ENCODE results near the gene OOSP4B.

The OOSP4B gene

DNA sequence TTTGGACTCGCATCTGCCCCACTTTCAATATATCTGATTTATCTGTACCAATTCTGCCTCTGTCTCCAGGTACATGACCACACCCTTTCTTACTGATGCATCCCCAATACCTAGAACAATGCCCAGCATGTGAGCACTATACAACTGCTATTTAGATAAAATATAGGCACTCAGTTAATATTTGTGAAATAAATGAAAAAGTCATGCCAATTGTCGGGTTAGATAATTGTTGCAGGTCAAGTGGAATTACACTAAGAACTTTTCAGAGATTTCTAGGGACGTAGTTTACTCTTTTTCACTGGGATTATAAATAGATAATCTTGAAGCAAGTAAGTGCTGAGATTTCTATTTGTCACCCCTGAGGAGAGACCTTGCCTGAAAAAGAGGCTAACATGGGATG lies 32.6 kb upstream of the OOSP4B start:
- no peaks in the 10 kb centered on the region for H3K9me2 ChIP-seq (replicated peaks; ENCODE audit: insufficient read depth, low read length)
- H3F3A ChIP-seq (ENCODE audit: insufficient read depth, low read length): no peaks in the 10 kb centered on the region
- no peaks in the 10 kb centered on the region for H3K9me3 ChIP-seq (replicated peaks; ENCODE audit: insufficient read depth, low read length)
- no peak overlapping the region for H3K4me2 ChIP-seq (ENCODE audit: low read depth, low read length)
- H4K20me1 ChIP-seq (ENCODE audit: insufficient read depth, low read length): no peaks in the 10 kb centered on the region
- no peak overlapping the region for H3K4me3 ChIP-seq (ENCODE audit: low read length)
- H3K27ac ChIP-seq (ENCODE audit: low read length): no peak overlapping the region
- H3K79me2 ChIP-seq (ENCODE audit: low read length): no peaks in the 10 kb centered on the region
- H2AFZ ChIP-seq (ENCODE audit: low read length): no peak overlapping the region
- no peaks in the 10 kb centered on the region for H3K36me3 ChIP-seq (replicated peaks; ENCODE audit: insufficient read depth, low read length)
- no peak overlapping the region for H3K9ac ChIP-seq (ENCODE audit: low read length)
- no peak for DNase-seq
- no peaks in the 10 kb centered on the region for H3K4me1 ChIP-seq (ENCODE audit: low read length)
- H3K27me3 ChIP-seq (replicated peaks; ENCODE audit: insufficient read depth, low read length): no peaks in the 10 kb centered on the region
- no peak for TF ChIP-seq EZH2 (optimal IDR thresholded peaks at IDR 0.05; ENCODE audit: low read depth, low read length)
- TF ChIP-seq EZH2phosphoT487 (IDR thresholded peaks at IDR 0.05; ENCODE audit: low read length): no peak
- TF ChIP-seq, protein P1, sequence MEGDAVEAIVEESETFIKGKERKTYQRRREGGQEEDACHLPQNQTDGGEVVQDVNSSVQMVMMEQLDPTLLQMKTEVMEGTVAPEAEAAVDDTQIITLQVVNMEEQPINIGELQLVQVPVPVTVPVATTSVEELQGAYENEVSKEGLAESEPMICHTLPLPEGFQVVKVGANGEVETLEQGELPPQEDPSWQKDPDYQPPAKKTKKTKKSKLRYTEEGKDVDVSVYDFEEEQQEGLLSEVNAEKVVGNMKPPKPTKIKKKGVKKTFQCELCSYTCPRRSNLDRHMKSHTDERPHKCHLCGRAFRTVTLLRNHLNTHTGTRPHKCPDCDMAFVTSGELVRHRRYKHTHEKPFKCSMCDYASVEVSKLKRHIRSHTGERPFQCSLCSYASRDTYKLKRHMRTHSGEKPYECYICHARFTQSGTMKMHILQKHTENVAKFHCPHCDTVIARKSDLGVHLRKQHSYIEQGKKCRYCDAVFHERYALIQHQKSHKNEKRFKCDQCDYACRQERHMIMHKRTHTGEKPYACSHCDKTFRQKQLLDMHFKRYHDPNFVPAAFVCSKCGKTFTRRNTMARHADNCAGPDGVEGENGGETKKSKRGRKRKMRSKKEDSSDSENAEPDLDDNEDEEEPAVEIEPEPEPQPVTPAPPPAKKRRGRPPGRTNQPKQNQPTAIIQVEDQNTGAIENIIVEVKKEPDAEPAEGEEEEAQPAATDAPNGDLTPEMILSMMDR (IDR thresholded peaks at IDR 0.05; ENCODE audit: low read length): no peak

DNA sequence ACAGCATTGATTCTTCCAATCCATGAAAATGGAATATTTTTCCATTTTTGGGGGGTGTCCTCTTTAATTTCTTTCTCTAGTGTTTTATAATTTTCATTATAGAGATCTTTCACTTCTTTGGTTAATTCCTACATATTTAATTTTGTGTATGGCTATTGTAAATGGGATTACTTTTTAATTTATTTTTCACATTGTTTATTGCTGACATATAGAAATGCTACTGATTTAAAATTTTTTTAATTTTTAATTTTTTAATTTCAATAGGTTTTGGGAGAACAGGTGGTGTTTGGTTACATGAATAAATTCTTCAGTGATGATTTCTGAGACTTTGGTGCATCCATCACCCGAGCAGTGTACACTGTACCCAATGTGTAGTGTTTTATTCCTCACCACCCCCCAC lies 26.6 kb upstream of the OOSP4B start:
- Histone ChIP-seq H3K9me3 (replicated peaks; ENCODE audit: insufficient read depth, low read length) (no peaks in the 10 kb centered on the region), H3K4me1 (ENCODE audit: low read length) (no peaks in the 10 kb centered on the region), H3K36me3 (replicated peaks; ENCODE audit: insufficient read depth, low read length) (no peaks in the 10 kb centered on the region), H3K27ac (ENCODE audit: low read length) (no peak overlapping the region), H3K4me3 (ENCODE audit: low read length) (no peak overlapping the region), H3F3A (ENCODE audit: insufficient read depth, low read length) (no peaks in the 10 kb centered on the region), H4K20me1 (ENCODE audit: insufficient read depth, low read length) (no peaks in the 10 kb centered on the region), H3K9me2 (replicated peaks; ENCODE audit: insufficient read depth, low read length) (no peaks in the 10 kb centered on the region), H3K27me3 (replicated peaks; ENCODE audit: insufficient read depth, low read length) (no peaks in the 10 kb centered on the region), H3K4me2 (ENCODE audit: low read depth, low read length) (no peak overlapping the region), H3K79me2 (ENCODE audit: low read length) (no peaks in the 10 kb centered on the region), H2AFZ (ENCODE audit: low read length) (no peak overlapping the region), H3K9ac (ENCODE audit: low read length) (no peak overlapping the region)
- DNase-seq: no peak
- no peak for TF ChIP-seq EZH2 (optimal IDR thresholded peaks at IDR 0.05; ENCODE audit: low read depth, low read length)
- no peak for TF ChIP-seq EZH2phosphoT487 (IDR thresholded peaks at IDR 0.05; ENCODE audit: low read length)
- TF ChIP-seq, protein P1 (IDR thresholded peaks at IDR 0.05; ENCODE audit: low read length): no peak

DNA sequence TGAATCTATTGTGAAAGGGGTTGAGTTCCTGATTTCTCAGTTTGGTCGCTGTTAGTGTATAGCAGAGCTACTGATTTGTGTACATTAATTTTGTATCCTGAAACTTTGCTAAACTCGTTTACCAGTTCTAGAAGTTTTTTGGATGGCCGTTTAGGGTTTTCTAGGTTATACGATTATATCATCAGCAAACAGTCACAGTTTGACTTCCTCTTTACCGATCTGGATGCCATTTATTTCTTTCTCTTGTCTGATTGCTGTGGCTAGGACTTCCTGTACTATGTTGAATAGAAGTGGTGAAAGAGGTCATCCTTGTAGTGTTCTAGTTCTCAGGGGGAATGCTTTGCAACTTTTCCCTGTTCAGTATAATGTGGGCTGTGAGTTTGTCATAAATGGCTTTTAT lies 24.6 kb upstream of the OOSP4B start:
- H4K20me1 ChIP-seq (ENCODE audit: insufficient read depth, low read length): no peaks in the 10 kb centered on the region
- H3K36me3 ChIP-seq (replicated peaks; ENCODE audit: insufficient read depth, low read length): no peaks in the 10 kb centered on the region
- no peak overlapping the region for H3K27ac ChIP-seq (ENCODE audit: low read length)
- no peak overlapping the region for H2AFZ ChIP-seq (ENCODE audit: low read length)
- H3K27me3 ChIP-seq (replicated peaks; ENCODE audit: insufficient read depth, low read length): no peaks in the 10 kb centered on the region
- H3K9me3 ChIP-seq (replicated peaks; ENCODE audit: insufficient read depth, low read length): no peaks in the 10 kb centered on the region
- H3K4me3 ChIP-seq (ENCODE audit: low read length): no peak overlapping the region
- no peak for TF ChIP-seq EZH2 (optimal IDR thresholded peaks at IDR 0.05; ENCODE audit: low read depth, low read length)
- TF ChIP-seq, protein P1 (IDR thresholded peaks at IDR 0.05; ENCODE audit: low read length): no peak
- TF ChIP-seq EZH2phosphoT487 (IDR thresholded peaks at IDR 0.05; ENCODE audit: low read length): no peak
- DNase-seq: no peak
- H3F3A ChIP-seq (ENCODE audit: insufficient read depth, low read length): no peaks in the 10 kb centered on the region
- no peaks in the 10 kb centered on the region for H3K4me1 ChIP-seq (ENCODE audit: low read length)
- no peaks in the 10 kb centered on the region for H3K9me2 ChIP-seq (replicated peaks; ENCODE audit: insufficient read depth, low read length)
- no peak overlapping the region for H3K4me2 ChIP-seq (ENCODE audit: low read depth, low read length)
- no peaks in the 10 kb centered on the region for H3K79me2 ChIP-seq (ENCODE audit: low read length)
- H3K9ac ChIP-seq (ENCODE audit: low read length): no peak overlapping the region

Data from MM.1S (cell line).